GOT3 (cell line): Measurements from ENCODE around the gene ZSCAN5A.
"Not testable (repeated sequence)": the region's sequence is repeated elsewhere in the genome, so short reads cannot be mapped to it uniquely, and the experiment has no call there.

Source experiments
- DNase-seq: peaks from one replicate; lab custom pipeline; 2025; ENCODE audit warnings: mixed read lengths; lab: John Stamatoyannopoulos, UW

ZSCAN5A gene

DNA sequence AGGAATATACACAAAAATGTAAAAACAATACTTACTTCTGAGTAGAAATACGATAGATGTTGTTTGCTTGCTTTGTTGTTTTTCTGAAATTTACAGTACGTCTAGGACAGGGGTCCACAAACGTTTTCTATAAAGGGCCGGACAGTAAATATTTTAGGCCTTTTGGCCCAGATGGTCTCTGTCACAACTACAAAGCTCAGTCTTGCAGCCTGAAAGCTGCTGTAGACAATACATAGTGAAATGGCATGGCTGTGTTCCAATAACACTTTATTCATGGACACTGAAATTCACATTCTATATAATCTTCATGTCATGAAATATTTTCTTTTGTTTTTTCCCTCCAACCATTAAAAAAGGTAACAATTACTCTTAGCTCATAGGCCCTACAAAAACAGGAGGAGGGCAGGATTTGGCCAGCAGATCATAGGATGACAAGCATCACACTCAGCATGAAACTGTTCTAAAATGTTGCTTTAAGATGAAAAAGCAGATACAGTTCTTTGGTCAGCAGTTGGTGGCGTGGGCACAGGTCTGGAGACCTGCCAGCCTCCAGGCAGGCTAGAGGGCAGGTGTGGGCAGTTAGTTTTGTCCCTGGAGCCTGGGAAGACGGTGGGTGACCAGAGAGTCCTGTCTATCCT lies 42.4 kb downstream of the ZSCAN5A start, which contains the start of gene EDDM13:
Gene EDDM13, plus strand, starts transcription at position 588 of the 638 bp plus-strand sequence. CDS start 87 bp downstream, outside the sequence.
- no peak for DNase-seq

DNA sequence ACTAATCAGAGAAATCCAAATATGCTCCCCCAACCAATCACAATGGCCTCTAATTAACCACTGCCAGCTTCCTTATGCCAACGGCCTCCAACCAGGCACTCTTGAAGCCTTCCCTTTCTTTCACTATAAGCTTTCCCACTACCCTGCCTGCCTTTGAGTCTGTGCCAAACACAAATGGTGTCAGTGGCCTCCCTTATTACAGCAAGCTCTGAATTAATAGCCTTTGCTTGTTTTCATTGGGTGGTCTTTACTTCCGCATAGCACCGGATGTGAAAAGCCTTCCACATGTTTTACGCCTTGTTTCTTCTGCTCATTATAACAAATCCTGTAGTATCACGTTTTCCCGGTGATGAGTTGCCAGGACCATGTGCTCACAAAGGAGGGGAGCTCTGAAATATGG lies 43.5 kb downstream of the ZSCAN5A start:
- DNase-seq, result no peak

DNA sequence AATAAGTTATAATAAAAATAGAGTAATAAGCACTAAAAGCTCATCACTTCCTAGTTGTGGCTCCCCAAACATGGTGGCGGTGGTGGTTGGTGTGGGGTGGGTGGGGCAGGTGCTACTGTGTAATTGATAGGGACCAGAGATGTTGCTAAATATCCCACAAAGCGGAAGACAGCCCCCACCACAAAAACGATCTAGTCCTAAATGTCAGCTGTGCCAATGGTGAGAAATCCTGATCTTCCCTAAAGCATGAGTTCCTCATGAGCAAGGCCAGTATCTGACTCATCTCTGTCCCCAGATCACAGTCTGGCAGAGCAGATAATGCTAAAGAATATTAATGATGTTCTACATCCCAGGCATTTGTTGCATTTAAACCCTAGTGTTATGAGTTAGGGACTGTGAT lies 44.0 kb downstream of the ZSCAN5A start:
- no peak for DNase-seq

DNA sequence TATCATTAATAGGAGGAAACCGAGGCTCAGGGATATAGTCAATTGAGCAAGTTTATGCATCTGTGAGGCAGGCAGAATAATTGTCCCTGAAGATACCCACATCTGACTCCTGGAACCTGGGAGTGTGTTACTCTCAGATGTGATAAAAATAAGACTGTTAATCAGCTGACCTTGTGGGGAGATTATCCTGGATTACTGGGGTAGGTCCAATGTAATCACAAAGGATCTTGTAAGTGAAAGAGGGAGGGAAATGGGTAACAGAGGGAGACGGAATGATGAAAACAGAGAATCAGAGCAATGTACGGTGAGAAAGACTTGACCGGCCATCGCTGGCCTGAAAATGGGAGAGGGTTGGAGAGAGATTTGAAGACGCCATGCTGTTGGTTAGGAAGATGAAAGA lies 45.3 kb downstream of the ZSCAN5A start:
- no peak for DNase-seq

DNA sequence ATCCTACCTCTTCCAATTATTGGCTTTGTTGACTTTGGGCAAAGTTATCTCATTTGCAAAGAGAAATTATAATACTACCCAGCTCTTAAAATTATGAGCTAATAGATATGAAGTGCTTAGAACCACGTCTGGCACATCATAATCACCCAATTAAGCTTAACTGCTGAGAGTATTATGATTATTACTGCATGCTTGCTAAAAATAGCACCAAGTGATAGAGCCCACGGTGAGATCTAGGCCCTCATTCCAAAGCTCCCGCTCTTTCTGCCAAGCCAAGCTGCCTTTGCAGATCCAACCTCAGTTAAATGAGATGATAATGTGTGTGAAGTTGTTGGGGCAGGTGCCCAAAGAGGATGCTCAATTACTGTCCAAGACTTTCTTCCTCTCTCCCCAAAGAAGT lies 48.6 kb downstream of the ZSCAN5A start:
- no peak for DNase-seq

DNA sequence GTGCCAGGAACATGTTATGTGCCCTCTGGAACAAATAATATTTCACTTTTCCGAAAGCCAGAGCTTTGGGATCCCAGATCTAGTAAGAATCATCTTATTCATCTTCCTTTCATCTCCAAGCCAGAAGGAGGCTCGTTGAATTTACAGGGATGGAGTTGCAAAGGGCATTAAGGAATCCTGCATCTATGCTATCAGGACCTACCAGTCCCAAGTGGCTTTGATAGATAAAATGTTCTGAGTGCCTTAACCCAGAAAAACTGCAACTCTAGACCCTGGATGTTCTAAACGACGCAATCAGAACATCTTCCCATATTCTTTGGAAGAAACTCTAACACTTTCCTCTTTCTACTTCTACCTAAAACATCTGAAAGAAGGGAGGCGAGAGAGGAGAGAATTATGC lies 51.3 kb downstream of the ZSCAN5A start:
- DNase-seq, result no peak

DNA sequence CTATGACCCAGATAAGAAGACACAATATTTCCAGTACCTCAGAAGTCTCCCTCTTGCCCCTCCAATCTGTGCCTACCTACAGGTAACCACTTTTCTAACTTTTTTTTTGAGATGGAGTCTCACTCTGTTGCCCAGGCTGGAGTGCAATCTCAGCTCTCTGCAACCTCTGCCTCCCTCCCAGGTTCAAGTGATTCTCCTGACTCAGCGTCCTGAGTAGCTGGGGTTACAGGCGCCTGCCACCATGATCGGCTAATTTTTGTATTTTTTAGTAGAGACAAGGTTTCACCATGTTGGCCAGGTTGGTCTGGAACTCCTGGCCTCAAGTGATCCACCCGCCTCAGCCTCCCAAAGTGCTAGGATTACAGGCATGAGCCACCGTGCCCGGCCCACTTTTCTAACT lies 52.7 kb downstream of the ZSCAN5A start:
- not testable (repeated sequence) for DNase-seq

DNA sequence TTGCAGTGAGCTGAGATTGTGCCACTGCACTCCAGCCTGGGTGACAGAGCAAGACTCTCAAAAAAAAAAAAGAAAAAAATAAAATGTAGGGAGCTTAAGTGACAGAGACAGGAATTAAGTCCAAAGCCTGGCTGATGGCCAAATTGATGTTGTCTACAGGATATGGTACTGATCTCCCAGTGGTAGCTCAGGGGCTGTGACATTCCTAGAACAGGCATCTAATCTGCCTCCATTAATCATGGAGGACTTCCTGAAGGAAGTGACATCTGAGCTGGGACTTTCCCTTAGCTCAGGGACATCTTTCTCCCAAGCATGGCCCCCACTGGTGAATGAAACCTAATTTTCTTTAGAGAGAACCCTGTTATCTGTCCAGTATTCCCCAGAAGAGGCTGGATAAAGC lies 53.5 kb downstream of the ZSCAN5A start:
- no peak for DNase-seq

DNA sequence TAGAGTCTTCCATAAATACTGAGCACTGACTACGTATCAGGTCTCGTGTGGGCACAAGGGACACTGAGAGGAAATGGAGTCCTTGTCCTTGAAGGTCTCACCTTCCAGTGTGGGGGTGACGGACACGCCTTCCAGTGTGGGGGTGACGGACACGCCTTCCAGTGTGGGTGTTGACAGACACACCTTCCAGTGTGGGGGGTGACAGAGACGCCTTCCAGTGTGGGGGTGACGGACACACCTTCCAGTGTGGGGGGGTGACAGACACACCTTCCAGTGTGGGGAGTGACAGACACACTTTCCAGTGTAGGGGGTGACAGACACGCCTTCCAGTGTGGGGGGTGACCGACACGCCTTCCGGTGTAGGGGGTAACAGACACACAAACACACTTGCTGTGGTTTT lies 56.4 kb downstream of the ZSCAN5A start:
- no peak for DNase-seq

DNA sequence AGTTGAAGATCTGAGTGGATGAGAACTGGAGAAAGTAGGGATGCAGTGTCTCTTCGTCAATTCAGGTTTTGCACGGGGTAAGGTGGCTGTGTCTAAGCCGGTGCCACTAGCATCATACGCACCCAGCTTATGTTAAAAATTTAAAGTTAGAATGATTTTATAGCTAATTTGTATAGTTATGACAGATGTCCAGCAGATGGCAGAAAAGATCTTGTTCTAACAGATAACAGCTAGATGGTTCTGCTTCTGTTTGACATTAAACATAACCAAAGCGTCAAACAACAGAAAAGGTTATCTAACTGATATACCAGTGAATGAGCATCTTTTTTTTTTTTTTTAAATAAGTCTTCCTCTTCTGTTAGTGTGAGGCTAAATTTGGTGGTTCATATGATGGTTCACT lies 60.9 kb downstream of the ZSCAN5A start:
- no peak for DNase-seq

DNA sequence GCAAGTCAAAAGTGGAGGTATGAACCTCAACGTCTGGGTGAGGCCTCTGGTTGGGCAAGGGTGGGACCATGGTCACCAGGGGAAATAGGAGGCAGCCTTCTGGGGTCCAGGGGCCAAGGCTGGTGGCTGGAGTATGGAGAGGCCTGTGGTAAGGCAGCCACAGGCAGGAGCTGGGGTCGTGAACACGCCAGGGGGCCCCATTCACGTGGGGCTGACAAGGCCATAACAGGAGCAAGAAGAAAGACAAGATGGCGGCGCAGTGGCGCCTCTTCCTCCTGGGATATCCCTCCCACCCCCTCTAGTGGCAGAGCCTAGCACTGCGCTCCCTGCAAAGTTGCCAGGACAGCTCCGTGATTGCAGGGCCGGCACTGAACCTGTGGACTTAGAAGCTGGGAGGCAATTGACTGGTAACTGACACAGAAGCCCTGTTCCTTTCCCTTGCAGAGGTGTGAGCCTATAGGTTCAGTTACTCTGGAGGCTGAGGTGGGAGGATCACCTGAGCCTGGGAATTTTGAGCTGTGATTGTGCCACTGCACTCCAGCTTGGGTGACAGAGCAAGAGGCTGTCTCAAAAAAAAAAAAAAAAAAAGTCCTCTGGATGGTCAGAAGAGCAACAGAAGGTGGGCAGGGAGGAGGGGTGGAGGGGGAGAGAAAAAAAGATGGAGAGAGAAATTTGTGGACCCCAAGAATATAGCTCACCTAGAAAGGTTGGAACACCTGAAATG lies 61.8 kb downstream of the ZSCAN5A start:
- peak; percentile 25 for DNase-seq

DNA sequence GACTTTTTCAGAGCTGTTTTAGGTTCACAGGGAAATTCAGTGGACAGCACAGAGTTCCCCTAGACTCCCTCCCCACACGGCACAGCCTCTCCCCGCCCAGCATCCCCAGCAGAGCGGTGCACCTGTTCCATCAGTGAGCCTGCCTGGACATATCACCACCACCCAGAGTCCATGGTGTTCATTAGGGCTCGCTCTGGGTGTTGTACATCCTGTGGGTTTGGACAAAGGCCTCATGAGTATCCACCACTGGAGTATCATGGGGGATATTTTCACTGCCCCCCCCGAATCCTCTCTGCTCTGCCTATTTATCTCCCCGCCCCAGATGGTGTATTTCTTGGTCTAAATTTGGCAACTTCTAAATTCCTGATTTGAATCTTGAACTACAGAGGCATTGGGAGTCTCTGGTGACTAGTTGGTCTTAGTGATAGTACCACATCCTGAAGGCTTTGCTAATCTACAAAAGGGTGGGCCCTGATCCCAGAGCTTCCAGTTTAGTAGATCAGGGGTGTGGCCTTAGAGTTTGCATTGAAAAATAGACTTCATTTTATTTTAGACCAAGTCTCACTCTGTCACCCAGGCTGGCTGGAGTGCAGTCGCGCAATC lies 65.8 kb downstream of the ZSCAN5A start:
- DNase-seq, result not testable (repeated sequence)

DNA sequence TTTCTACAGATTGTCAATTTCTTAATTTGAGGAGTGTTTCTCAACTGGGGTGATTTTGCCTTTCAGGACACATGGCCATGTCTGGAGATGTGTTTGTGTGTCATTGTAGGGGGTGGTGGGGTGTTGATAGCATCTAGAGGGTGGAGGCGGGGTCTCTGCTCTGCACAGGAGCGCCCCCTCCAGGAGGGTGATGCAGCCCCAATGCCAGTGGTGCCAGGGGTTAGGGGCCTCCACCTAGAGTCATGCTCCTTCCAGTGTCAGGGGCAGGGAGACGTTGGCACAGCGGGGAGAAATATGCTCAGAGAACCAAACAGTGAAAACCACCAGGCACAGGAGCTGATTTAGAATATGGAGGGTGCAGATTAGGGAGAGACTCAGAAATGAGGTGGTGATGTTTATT lies 68.9 kb downstream of the ZSCAN5A start:
- not testable (repeated sequence) for DNase-seq

DNA sequence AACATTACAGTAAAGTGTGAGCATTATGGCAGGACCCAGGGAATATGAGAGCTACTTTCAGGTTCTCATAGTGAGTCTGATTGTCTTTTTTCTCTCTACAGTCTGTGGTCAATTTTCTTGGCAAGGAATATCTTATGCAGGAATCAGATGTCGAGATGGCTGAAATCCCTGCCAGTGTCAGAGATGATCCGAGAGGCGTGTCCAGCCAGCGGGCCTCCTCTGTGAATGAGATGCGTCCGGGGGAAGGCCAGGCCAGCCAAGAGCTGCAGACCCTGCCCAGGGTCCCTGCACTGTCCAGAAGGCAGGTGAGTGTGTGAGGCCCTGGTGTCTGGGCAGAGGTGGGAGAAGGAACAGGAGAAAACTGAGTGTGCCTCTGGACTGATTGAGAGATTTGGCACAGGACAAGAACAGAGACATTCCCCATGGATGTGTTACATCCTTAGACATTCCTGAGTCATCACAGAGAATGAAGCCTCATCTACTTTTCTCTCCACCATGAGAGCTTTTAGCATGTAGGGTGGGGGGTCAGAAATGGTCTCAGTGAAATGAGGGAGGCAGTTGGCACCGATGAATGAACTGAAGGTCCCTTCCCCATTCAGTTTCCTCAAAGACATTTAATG lies 69.4 kb downstream of the ZSCAN5A start:
- DNase-seq, result no peak

DNA sequence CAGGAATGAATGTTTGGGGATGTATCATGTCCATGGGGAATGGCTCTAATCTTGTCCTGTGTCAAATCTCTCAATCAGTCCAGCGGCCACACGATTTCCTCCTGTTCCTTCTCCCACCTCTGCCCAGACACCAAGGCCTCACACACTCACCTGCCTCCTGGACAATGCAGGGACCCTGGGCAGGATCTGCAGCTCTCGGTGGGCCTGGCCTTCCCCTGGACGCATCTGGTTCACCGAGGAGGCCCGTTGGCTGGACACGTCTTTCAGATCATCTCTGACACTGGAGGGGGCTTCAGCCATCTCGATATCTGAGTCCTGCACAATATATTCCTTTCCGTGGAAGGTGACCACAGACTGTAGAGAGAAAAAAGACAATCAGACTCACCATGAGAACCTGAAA lies 91.2 kb downstream of the ZSCAN5A start:
- no peak for DNase-seq

DNA sequence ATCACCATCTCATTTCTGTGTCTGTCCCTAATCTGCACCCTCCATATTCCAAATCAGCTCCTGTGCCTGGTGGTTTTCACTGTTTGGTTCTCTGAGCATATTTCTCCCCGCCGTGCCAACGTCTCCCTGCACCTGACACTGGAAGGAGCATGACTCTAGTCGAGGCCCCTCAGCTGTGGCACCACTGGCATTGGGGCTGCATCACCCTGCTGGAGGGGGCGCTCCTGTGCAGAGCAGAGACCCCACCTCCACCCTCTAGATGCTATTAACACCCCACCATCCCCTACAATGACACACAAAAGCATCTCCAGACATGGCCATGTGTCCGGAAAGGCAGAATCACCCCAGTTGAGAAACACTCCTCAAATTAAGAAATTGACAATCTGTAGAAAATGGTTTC lies 91.7 kb downstream of the ZSCAN5A start:
- DNase-seq, result no peak

DNA sequence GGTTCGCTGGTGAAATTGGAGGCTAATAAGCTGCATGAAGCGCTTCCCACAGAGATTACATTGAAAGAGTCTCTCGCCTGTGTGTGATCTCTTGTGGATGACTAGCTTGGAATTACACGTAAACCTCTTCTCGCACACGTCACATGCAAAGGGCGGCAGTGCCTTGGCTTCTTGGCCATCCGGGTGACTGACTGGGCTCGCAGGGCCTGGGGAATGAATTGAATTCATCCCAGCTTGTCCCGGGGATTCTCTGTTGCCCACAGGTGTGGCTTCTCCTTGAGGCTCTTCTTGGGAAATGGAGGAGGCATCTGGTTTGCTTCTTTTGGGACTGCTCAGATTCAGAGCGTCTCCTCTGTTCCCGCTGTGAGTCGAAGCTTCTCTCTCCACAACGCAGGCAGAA lies 92.8 kb downstream of the ZSCAN5A start:
- no peak for DNase-seq

DNA sequence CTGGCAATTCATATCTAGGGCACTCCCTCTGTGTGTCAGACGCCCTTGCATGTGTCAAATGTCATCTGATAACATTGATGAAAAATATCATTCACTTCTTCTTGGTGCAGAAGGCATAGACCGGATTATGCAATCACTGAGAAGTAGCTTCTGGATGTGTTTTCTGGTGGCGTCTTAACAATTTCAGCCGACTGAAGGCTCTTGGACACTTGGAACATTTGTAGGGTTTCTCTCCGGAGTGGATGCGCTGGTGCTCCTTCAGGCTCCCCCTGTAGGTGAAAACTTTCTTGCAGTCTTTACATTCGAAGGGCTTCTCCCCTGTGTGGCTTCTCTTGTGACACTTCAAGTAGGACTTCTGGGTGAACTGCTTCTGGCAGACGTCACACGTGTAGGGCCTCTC lies 93.2 kb downstream of the ZSCAN5A start:
- not testable (repeated sequence) for DNase-seq

DNA sequence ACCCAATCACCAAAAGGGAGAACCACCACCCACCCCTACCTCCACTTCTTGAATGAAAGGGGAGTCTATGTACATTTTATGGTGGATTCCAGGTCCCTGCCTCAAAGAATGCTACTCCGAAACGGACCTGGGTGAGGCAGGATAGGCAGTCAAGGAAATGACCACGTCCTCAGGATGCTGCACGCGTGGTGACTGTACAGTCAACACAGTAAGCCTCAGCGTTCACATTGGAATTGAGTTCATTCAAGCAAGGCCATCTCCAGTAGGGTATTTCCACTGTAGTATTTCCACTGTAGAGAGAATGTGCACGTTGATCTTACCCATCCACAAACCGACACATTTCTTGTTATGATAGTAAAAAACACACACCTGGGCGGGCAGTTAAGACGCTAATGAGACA lies 95.7 kb downstream of the ZSCAN5A start:
- DNase-seq, result no peak

DNA sequence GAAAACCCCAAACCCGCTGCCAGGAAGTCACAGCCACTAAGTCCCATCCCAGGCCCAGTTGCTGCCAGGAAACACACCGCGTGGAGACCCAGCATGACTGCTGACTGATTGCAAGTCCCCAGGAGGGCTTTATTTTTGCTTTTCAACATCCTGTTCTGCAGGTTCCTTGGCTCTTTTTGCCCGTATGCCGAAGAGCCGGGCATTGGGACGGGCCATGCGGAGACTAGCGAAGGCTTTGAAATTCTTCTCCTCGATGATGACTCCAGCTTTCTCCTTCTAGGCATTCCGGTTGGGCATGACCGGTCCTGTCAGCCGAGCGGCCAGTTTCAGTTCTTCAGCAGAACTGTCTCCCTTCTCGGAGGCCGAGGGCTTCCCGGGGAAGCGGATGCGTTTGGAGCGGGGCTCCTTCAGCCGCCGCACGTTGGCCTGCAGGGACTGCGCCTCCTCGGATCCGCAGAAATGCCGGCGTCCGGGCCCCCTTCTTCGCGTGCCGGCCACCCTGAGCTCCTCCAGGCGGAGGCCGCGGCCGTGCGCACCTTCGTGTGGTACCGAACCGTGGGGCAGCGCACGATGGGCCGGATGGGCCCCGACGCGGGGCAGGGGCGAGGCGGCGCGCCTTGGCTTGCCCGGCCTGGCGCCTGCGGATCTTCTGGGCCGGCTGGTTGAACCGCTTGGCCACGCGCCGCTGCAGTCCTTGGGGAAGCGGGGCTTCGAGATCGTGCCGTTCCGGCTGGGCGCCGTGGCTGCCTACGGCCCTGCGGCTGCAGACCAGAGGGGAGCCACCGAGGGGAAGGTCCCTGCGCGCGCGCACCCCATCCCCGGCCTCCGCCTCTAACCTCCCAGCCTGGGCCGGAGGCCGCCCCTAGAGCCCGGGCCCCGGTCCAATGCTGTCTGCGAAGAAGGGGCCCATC lies 97.3 kb downstream of the ZSCAN5A start:
- DNase-seq, result no peak

DNA sequence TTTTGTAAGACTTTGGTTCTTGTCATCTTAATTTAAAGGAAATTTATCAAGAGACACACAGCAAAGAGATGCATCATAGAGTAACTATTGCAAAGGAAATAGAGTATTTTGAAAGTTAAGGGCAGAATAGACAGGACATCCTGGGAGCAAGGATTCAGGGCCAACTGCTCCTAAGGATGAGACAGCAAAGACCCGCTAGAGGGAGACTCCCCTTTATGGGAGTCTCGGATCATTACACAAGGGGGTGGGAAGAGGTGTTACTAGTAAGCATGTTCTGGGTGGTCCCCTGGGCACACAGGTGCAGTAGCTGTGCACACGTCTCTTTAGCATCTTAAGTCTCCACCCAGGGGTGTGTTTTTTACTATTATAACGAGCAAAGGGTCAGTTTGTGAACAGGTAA lies 102.9 kb downstream of the ZSCAN5A start:
- DNase-seq, result no peak

DNA sequence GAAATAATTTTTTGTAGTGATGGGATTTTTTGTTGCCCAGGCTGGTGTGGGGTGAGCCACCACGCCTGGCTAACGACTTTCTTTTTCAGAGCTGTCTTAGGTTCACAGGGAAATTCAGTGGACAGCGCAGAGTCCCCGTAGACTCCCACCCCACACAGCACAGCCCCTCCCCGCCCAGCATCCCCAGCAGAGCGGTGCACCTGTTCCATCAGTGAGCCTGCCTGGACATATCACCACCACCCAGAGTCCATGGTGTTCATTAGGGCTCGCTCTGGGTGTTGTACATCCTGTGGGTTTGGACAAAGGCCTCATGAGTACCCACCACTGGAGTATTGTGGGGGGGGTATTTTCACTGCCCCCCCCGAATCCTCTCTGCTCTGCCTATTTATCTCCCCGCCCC lies 104.6 kb downstream of the ZSCAN5A start:
- not testable (repeated sequence) for DNase-seq
